Suprapubic skin (tissue), 3 donors: ENCODE measurements around the gene IFI35.

Experiments
- EP300 ChIP-seq: sonication (generic); formaldehyde crosslinking; IDR thresholded peaks from one replicate; pipeline ENCODE4 v1.6.1; 2017; ENCODE audit warnings: antibody characterized with exemption
- POLR2A ChIP-seq, 2 donors: fragments of 450-650 bp; IDR thresholded peaks; one replicate each; pipeline ENCODE4 v1.6.1; 2017; ENCODE audit warnings: antibody characterized with exemption in 2 of 2, mild to moderate bottlenecking in 2 of 2, moderate library complexity in 2 of 2
- TF ChIP-seq, protein P1 (sequence below), 2 donors: fragments of 200-600 bp in 1 of 2; fragments of 450-650 bp in 1 of 2; sonication (generic) in 1 of 2; IDR thresholded peaks; one replicate each; pipeline ENCODE4 v1.5.1; 2016 to 2019; ENCODE audit warnings: antibody characterized with exemption in 2 of 2, mild to moderate bottlenecking in 1 of 2, moderate library complexity in 1 of 2

DNA sequence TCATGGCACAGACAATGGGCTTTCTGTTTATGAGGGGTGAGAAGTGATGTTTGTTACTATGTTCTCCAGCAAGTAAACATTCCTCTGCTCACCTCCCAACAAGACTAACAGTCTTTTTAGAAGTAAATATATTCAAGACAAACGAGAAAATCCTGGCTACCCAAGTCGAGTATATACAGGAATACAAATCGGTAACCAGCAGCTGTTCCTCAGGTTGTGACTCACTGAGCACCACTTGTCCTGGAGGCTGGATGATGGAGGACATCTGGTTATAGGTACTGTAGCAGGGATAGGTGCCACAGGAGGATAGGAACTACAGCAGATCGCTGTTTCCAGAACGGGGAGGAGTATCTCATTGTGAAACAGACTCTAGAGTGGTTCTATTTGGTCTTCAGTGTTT lies 13.7 kb upstream of the IFI35 start:
- TF ChIP-seq POLR2A (IDR thresholded peaks at IDR 0.05) (no peak), EP300 (no peak)
- TF ChIP-seq, protein P1, sequence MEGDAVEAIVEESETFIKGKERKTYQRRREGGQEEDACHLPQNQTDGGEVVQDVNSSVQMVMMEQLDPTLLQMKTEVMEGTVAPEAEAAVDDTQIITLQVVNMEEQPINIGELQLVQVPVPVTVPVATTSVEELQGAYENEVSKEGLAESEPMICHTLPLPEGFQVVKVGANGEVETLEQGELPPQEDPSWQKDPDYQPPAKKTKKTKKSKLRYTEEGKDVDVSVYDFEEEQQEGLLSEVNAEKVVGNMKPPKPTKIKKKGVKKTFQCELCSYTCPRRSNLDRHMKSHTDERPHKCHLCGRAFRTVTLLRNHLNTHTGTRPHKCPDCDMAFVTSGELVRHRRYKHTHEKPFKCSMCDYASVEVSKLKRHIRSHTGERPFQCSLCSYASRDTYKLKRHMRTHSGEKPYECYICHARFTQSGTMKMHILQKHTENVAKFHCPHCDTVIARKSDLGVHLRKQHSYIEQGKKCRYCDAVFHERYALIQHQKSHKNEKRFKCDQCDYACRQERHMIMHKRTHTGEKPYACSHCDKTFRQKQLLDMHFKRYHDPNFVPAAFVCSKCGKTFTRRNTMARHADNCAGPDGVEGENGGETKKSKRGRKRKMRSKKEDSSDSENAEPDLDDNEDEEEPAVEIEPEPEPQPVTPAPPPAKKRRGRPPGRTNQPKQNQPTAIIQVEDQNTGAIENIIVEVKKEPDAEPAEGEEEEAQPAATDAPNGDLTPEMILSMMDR (IDR thresholded peaks at IDR 0.05) = no peak
